HG03175 (cell line): Measurements from ENCODE around the gene ADRB1.

Experiments used
- ATAC-seq: cut with Tn5 transposase; IDR thresholded peaks from one replicate; pipeline ENCODE4 v1.9.1; 2021; ENCODE audit warnings: mild to moderate bottlenecking, moderate library complexity; ENCODE audit not compliant: unreplicated experiment

The ADRB1 gene

GRCh38 chr10:114087255-114087654 lies 43.6 kb downstream of the ADRB1 start:
- no peak for ATAC-seq

GRCh38 chr10:114087655-114088054 lies 44.0 kb downstream of the ADRB1 start:
- no peak for ATAC-seq

- no peak for ATAC-seq
These were observed 51.1 kb downstream of the ADRB1 start for GRCh38 chr10:114094795-114095194.

GRCh38 chr10:114095559-114096337 lies 52.1 kb downstream of the ADRB1 start:
- ATAC-seq = peak; percentile 58
